ENCODE measurements around the gene ZNF598. TPM values are rescaled to one million over a fixed set of nuclear protein-coding genes. Genes with fewer than 3 reads are reported as not detected.

The ZNF598 gene
- total and polyA plus RNA-seq, 2 of the 13 experiments (the other 11 are each of a cell fraction or from before 2014, with no cell fraction given), result 13.5 to 14.2 TPM

GRCh38 chr16:1964506-1965395 is 44.9 kb downstream of the ZNF598 start, which contains the start of gene RPS2 (continued):
- TF ChIP-seq MXD4 (CRISPR knock-in tag; IDR thresholded peaks at IDR 0.05), result peak; percentile 84
- TF ChIP-seq ZFP37 (CRISPR knock-in tag; IDR thresholded peaks at IDR 0.05; ENCODE audit: borderline replicate concordance), result peak; percentile 58; the same call in 1 of the 2 replicates
- TF ChIP-seq ZNF547 (CRISPR knock-in tag; IDR thresholded peaks at IDR 0.05), result peak; percentile 93
- peak; percentile 91 for TF ChIP-seq ZNF772 (CRISPR knock-in tag; IDR thresholded peaks at IDR 0.05)
- TF ChIP-seq CREM (IDR thresholded peaks at IDR 0.05), result peak; percentile 98
- peak; percentile 64; the same call in 1 of the 2 replicates for TF ChIP-seq CREM (CRISPR knock-in tag; IDR thresholded peaks at IDR 0.05)
- TF ChIP-seq ZNF33B (CRISPR knock-in tag; IDR thresholded peaks at IDR 0.05), result 0 out of 2 replicates have a peak, but pooled peaks have one; percentile 59
- TF ChIP-seq MLXIP (CRISPR knock-in tag; IDR thresholded peaks at IDR 0.05; ENCODE audit: borderline replicate concordance), result peak; percentile 21; the same call in 1 of the 2 replicates
- TF ChIP-seq ZNF501 (CRISPR knock-in tag; IDR thresholded peaks at IDR 0.05), result no peak
- peak; percentile 88 for TF ChIP-seq PHF20 (CRISPR knock-in tag; IDR thresholded peaks at IDR 0.05)
- TF ChIP-seq ATF7 (IDR thresholded peaks at IDR 0.05), result no peak
- no peak for TF ChIP-seq ATF7 (CRISPR knock-in tag; IDR thresholded peaks at IDR 0.05)
- peak; percentile 36; the same call in 1 of the 2 replicates for TF ChIP-seq FOXP4 (CRISPR knock-in tag; IDR thresholded peaks at IDR 0.05)
- peak; percentile 90; the same call in 1 of the 2 replicates for TF ChIP-seq SIN3A (IDR thresholded peaks at IDR 0.05; ENCODE audit: borderline replicate concordance, low read depth, low read length)
- no peak; the same call in 1 of the 2 replicates for TF ChIP-seq ZNF276 (CRISPR knock-in tag; IDR thresholded peaks at IDR 0.05; ENCODE audit: low read depth)
- peak; percentile 64; the same call in 1 of the 2 replicates for TF ChIP-seq PRMT3 (CRISPR knock-in tag; IDR thresholded peaks at IDR 0.05; ENCODE audit: borderline replicate concordance, low read depth)
- TF ChIP-seq ZNF530 (CRISPR knock-in tag; IDR thresholded peaks at IDR 0.05; ENCODE audit: low read depth), result 0 out of 2 replicates have a peak, but pooled peaks have one; percentile 19
- TF ChIP-seq ZNF749 (CRISPR knock-in tag; IDR thresholded peaks at IDR 0.05; ENCODE audit: borderline replicate concordance), result 0 out of 2 replicates have a peak, but pooled peaks have one; percentile 80
- TF ChIP-seq ZNF446 (CRISPR knock-in tag; IDR thresholded peaks at IDR 0.05), result peak; percentile 52; the same call in 1 of the 2 replicates
- TF ChIP-seq MZF1 (CRISPR knock-in tag; IDR thresholded peaks at IDR 0.05; ENCODE audit: borderline replicate concordance), result peak; percentile 57; the same call in 1 of the 2 replicates
- peak; percentile 84; the same call in 1 of the 2 replicates for TF ChIP-seq GATA4 (IDR thresholded peaks at IDR 0.05; ENCODE audit: borderline replicate concordance, low read depth)
- TF ChIP-seq HCFC1 (IDR thresholded peaks at IDR 0.05; ENCODE audit: low read depth, low read length), result peak; percentile 63
- TF ChIP-seq ZNF121 (CRISPR knock-in tag; IDR thresholded peaks at IDR 0.05), result 0 out of 2 replicates have a peak, but pooled peaks have one; percentile 14

Data from HepG2 (cell line).